22Rv1 (cell line): ENCODE results near the gene C6orf52.

ENCODE experiments used
- CTCF ChIP-seq: fragments of 450-650 bp; IDR thresholded peaks from 2 replicates; pipeline ENCODE4 v1.5.1; 2017; ENCODE audit warnings: mild to moderate bottlenecking
- ZFX ChIP-seq: fragments of 450-650 bp; IDR thresholded peaks from 2 replicates; pipeline ENCODE4 v1.6.1; 2017; ENCODE audit warnings: antibody characterized with exemption, borderline replicate concordance

GRCh38 chr6:10743515-10743914 lies 49.1 kb upstream of the C6orf52 start:
- TF ChIP-seq CTCF (no peak), ZFX (no peak)
